Stimulated activated CD8-positive, alpha-beta memory T cell treated with anti-CD3 and anti-CD28 coated beads, Interleukin-4, amount 100 ng/mL, for 48 hours (primary cell): ENCODE data around the gene RNASE3.
"Not testable (repeated sequence)": the region's sequence is repeated elsewhere in the genome, so short reads cannot be mapped to it uniquely, and the experiment has no call there.

Experiments
- DNase-seq: peaks from one replicate; pipeline ENCODE4 v3.0.0-alpha.2; 2020

Gene RNASE3

DNA sequence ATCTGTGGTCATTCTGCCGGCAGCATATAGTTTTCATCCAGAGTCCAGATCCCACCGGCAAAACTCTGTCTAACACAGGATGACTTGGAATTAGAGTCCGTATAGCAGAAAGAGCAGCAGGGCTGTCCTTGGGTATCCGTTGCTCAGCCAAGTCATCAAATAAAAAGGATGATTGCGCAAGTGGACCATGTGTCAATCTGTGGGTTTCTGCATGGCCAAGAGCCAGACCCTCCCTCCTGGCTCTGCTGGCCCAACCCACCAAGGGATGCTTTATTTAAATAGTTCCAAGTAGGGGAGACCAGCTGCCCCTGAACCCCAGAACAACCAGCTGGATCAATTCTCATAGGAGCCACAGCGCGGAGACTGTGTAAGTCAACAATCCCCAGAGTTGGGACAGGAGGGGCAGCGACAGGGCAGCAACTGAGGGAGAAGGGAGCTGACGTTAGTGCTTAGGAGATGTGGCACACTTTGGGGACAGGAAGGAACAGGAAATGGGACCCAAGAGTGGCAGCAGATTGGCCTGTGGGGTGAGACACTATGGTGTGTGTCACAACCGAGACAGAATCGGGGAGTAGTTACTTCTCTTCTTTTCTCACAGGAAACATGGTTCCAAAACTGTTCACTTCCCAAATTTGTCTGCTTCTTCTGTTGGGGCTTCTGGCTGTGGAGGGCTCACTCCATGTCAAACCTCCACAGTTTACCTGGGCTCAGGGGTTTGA, 28.0 kb downstream of the RNASE3 start:
- not testable (repeated sequence) for DNase-seq

DNA sequence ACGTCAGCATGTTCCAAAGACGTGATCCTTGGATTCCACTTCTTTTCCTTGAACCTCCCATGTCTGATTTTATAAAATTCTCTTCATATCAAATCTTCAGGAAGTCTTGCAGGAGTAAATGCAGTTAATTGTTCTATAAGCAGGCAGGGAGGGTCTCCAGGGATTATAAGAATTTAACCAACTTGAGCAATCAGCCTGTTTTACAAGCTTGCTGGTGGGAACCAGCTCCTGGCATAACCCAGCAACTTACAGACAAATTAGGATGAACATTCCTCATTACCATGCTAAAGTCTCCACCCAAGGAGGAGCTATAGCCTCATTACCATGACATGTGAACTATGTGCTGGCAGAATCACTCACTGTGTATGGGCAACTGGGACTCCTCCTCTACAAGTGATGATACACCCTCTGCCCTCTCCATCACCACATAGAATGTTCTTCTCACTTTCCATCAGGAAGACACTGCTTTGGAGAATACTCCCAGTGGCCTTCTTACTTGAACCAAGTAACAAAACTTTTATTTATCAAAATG, 32.6 kb downstream of the RNASE3 start:
- DNase-seq = not testable (repeated sequence)

DNA sequence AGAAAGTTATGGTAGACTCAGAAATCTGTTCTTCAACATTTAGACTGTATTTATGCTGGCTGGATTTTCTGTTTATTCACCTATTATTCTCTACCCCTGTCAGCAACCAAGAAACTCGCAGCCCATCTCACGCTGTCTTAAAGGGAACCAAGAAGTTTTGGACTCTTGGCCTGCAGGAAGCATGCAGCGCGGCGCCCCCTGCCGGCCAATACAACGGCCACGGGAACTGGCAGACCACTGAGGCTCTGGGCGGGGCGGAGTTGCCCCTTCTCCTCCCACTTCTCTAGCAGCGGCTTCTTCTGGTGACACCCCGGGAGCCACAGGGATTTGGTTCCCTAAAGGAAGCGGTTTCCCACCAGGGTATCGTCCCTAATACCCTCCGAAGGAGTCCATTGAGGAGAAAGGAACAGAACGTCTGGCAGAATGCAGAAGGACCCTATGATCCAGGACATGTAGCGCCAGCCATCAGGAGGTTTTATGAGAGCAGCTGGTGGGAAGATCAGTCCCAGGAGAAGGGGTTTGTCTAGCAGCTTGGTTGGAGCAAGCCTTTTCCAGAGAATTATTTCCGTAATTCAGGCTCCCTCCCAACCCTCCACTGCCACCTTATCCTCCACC, 43.1 kb downstream of the RNASE3 start:
- peak; percentile 77 for DNase-seq

DNA sequence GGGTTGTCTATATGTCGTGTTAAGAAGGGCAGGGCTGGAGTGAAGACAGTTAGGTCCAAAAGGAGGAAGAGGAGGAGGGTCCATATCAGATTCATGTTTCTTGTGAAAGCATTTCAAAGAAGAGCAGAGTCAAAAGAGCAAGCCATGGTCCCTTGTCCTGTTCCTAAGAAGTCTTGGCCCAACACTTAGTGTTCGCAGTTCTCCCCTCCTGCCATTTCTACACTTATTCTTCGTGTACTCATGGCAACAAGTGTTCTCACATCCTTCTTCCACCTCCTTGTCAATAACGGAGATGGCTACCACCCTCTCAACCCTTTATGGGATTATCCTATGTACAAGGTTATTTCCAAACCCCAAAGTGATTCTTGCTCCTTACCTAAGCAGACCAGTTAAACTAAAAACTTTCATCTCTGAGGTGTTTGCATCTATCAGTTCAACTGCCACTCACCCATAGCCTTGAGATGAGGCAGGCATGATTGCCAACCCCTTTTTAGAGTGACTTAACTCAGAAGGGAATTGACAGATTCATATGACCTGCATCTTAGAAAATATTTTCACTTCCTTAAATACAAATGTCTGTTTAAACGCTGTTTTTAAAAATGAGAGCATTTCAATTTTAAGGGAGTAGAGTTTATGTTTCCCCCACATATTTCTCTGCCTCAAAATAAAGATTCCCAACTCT, 44.3 kb downstream of the RNASE3 start:
- no peak for DNase-seq
